ENCODE measurements around the gene ROBO3. TPM values are rescaled to one million over a fixed set of nuclear protein-coding genes. Genes with fewer than 3 reads are reported as not detected.

Gene ROBO3
- total and polyA plus RNA-seq, 3 experiments from 2014 or later, result 2.2 to 9.4 (median 7.7) TPM

DNA sequence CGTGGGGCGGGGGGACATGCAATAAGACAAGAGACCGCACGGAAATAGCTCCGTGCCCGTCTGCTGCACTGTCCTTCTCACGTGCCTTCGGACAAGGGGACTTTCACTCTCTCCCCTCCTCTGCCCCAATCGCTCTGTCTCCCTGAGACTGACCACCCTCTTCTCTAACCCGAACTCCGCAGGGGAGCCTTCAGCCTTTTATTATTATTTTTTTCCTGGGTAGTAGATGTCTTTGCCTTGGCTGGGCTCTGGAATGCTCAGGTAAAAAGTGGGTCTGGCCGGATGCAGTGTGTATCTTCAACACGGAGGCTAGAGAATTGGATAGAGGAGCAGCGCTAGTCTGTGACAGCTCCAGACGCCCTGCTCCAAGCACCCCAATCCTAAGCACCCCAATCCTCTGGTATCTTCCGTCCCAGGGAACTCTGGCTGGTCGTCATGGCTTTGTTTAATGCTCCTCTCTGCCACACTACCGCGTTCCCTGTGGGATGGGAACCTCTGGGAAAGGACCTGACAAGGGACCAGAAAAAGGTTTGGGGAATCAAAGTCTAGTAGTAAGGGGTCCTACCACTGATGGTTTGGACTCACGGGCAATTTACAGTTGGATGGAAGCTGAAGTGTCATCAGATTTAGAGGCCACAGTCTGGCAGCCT lies 25.1 kb upstream of the ROBO3 start:
- H3K36me3 Mint-ChIP-seq, result no peaks in the 10 kb centered on the region
- peak overlapping the region in 6 of 7 donors; percentile 6 to 73 (median 26) for H3K4me3 Mint-ChIP-seq

DNA sequence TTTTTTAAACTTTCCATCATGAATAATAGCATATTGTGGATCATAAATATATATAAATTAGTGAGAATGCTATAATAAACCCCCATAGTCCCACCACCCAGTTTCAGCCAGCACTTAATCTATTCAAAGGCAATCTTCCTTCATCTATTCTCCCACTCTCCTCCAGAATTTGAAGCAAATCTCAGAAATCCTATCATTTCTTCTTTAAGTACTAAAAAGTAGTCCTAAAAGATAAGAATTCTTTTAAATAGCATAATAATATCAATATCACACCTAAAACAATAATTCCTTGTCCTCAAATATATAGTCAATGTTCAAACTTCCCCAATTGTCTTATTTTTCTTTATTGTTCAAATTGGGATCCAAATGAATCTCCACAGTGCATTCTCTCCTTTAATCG lies 24.6 kb upstream of the ROBO3 start:
- peaks cover 16 to 26% (median 17%) of the 10 kb centered on the region in 3 donors for H3K4me1 Mint-ChIP-seq
- POLR2A ChIA-PET, result no interaction called here

More for the DNA sequence above, 25.1 kb upstream of the ROBO3 start:
- POLR2A ChIA-PET, result interaction anchor here (0.5 kb wide), 1 partner anchor 40 kb away, joined by 4 read pairs; no protein-coding TSS in a partner anchor
- no peaks in the 10 kb centered on the region for H3K9me3 Mint-ChIP-seq
- Histone ChIP-seq H3K9me3 (ENCODE audit: low read length) (no peaks in the 10 kb centered on the region), H3K4me3 (ENCODE audit: low read length) (no peak overlapping the region), H3K36me3 (ENCODE audit: insufficient read depth, low read length) (no peaks in the 10 kb centered on the region), H3K4me1 (ENCODE audit: insufficient read depth, low read length) (no peaks in the 10 kb centered on the region), H3K27ac (ENCODE audit: low read depth, low read length) (no peak overlapping the region), H3K27me3 (ENCODE audit: insufficient read depth, low read length, poor library complexity, severe bottlenecking) (peaks cover 73% of the 10 kb centered on the region)
- H3K4me1 Mint-ChIP-seq, result peaks cover 16 to 26% (median 16%) of the 10 kb centered on the region in 3 donors
- CTCF ChIA-PET, result interaction anchor here (0.9 to 10.4 kb wide), 5 partner anchors 26 to 196 kb away, joined by 3 to 105 read pairs (median 5); partner anchors contain the start of genes ROBO3, SIAE and SPA17
- no peak for DNase-seq
- H3K27ac Mint-ChIP-seq, result peak overlapping the region in 1 of 8 donors; percentile 48
- H3K27me3 Mint-ChIP-seq, result peaks cover 64 to 80% of the 10 kb centered on the region in 2 donors

DNA sequence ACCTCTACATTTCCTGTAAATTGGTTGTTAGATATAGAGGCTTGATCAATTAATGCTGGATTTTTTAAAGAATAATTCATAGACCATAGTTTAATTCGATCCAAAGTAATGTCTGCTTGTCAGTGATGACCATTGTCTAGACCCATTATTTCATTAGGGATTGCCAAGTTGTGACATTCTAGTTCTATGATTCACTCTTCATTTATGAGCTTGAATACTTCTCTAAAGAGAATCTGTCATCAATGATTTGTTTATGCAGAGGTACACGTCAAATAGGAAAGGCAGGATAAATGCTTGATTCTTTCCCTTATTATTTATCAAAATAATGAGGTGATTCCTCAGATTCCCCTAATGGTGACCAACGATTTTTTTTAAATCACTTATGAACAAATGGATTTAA lies 24.0 kb upstream of the ROBO3 start:
- H3K4me3 ChIP-seq (ENCODE audit: low read length), result no peak overlapping the region
- no peaks in the 10 kb centered on the region for H3K9me3 Mint-ChIP-seq
- H3K9me3 ChIP-seq (ENCODE audit: low read length), result no peaks in the 10 kb centered on the region
- H3K27ac ChIP-seq (ENCODE audit: low read depth, low read length), result no peak overlapping the region
- DNase-seq, result no peak
- peaks cover 82% of the 10 kb centered on the region for H3K27me3 ChIP-seq (ENCODE audit: insufficient read depth, low read length, poor library complexity, severe bottlenecking)
- no peak overlapping the region for H3K27ac Mint-ChIP-seq
- ChIA-PET CTCF (interaction anchor here (2.0 to 10.4 kb wide), 2 partner anchors 40 to 170 kb away, joined by 4 to 105 read pairs; partner anchors contain the start of genes SIAE and SPA17), POLR2A (no interaction called here)
- H3K36me3 Mint-ChIP-seq, result no peaks in the 10 kb centered on the region
- H3K4me3 Mint-ChIP-seq, result no peak overlapping the region
- H3K4me1 Mint-ChIP-seq, result peaks cover 13 to 25% (median 16%) of the 10 kb centered on the region in 3 donors
- peaks cover 72 to 84% of the 10 kb centered on the region in 2 donors for H3K27me3 Mint-ChIP-seq
- H3K36me3 ChIP-seq (ENCODE audit: insufficient read depth, low read length), result no peaks in the 10 kb centered on the region
- no peaks in the 10 kb centered on the region for H3K4me1 ChIP-seq (ENCODE audit: insufficient read depth, low read length)

More for the DNA sequence above, 24.6 kb upstream of the ROBO3 start:
- no peaks in the 10 kb centered on the region for H3K4me1 ChIP-seq (ENCODE audit: insufficient read depth, low read length)
- H3K9me3 Mint-ChIP-seq, result no peaks in the 10 kb centered on the region
- CTCF ChIA-PET, result interaction anchor here (1.1 to 10.4 kb wide), 3 partner anchors 39 to 169 kb away, joined by 3 to 105 read pairs (median 4); partner anchors contain the start of genes SIAE and SPA17
- peaks cover 70 to 82% of the 10 kb centered on the region in 2 donors for H3K27me3 Mint-ChIP-seq
- no peaks in the 10 kb centered on the region for H3K9me3 ChIP-seq (ENCODE audit: low read length)
- DNase-seq, result no peak
- peaks cover 78% of the 10 kb centered on the region for H3K27me3 ChIP-seq (ENCODE audit: insufficient read depth, low read length, poor library complexity, severe bottlenecking)
- H3K4me3 ChIP-seq (ENCODE audit: low read length), result no peak overlapping the region
- H3K36me3 Mint-ChIP-seq, result no peaks in the 10 kb centered on the region
- no peak overlapping the region for H3K27ac Mint-ChIP-seq
- H3K36me3 ChIP-seq (ENCODE audit: insufficient read depth, low read length), result no peaks in the 10 kb centered on the region
- H3K27ac ChIP-seq (ENCODE audit: low read depth, low read length), result no peak overlapping the region
- no peak overlapping the region for H3K4me3 Mint-ChIP-seq

DNA sequence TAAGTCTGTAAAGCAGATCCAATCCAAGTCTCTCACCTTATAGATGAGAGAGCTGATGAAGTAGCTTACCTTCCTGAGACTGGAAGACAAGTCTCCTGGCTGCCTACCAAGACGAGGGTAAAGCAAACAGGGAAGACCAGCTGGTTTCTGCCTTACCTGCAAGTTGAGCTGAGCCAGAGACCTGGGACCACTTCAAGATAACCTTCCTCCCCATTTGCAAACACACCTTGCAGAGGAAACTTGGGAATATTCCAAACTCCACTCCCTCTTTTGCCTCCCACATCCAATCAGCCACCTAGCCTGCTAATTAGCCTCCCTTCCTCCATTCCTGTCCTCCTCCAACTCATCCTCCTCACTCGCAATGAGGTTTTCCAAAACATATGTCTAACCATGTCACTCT lies 23.4 kb upstream of the ROBO3 start:
- H3K9me3 Mint-ChIP-seq, result no peaks in the 10 kb centered on the region
- Histone ChIP-seq H3K4me3 (ENCODE audit: low read length) (no peak overlapping the region), H3K27ac (ENCODE audit: low read depth, low read length) (no peak overlapping the region), H3K27me3 (ENCODE audit: insufficient read depth, low read length, poor library complexity, severe bottlenecking) (peaks cover 86% of the 10 kb centered on the region), H3K9me3 (ENCODE audit: low read length) (no peaks in the 10 kb centered on the region), H3K36me3 (ENCODE audit: insufficient read depth, low read length) (no peaks in the 10 kb centered on the region), H3K4me1 (ENCODE audit: insufficient read depth, low read length) (no peaks in the 10 kb centered on the region)
- POLR2A ChIA-PET, result no interaction called here
- peaks cover 9 to 21% (median 13%) of the 10 kb centered on the region in 3 donors for H3K4me1 Mint-ChIP-seq
- H3K4me3 Mint-ChIP-seq, result no peak overlapping the region
- peaks cover 70 to 87% of the 10 kb centered on the region in 2 donors for H3K27me3 Mint-ChIP-seq
- no peak for DNase-seq
- CTCF ChIA-PET, result no interaction called here
- no peak overlapping the region for H3K27ac Mint-ChIP-seq
- no peaks in the 10 kb centered on the region for H3K36me3 Mint-ChIP-seq

DNA sequence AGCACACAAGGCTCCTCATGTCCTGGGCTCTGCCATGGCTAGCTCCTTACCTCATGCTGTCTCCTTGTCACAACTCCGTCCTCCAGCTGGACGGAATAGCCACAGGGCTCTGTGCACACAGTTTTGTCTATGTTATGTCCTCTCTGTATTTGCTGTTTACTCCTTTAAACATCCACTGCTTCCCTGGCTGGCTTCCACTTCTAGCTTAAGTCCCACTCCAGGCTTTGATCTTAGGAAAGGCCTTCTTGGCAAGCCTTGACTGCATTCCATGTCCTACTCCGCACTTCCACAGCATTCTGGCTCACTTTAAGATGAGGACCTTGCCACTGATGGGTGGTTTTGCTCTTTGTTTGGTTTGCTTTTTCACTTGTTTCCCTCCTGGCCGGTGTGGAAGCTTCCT lies 22.9 kb upstream of the ROBO3 start:
- peaks cover 6 to 17% (median 9%) of the 10 kb centered on the region in 3 donors for H3K4me1 Mint-ChIP-seq
- Histone ChIP-seq H3K4me3 (ENCODE audit: low read length) (no peak overlapping the region), H3K27ac (ENCODE audit: low read depth, low read length) (no peak overlapping the region), H3K36me3 (ENCODE audit: insufficient read depth, low read length) (no peaks in the 10 kb centered on the region), H3K27me3 (ENCODE audit: insufficient read depth, low read length, poor library complexity, severe bottlenecking) (peaks cover 84% of the 10 kb centered on the region), H3K9me3 (ENCODE audit: low read length) (no peaks in the 10 kb centered on the region), H3K4me1 (ENCODE audit: insufficient read depth, low read length) (no peaks in the 10 kb centered on the region)
- DNase-seq, result no peak
- H3K36me3 Mint-ChIP-seq, result no peaks in the 10 kb centered on the region
- no peak overlapping the region for H3K4me3 Mint-ChIP-seq
- CTCF ChIA-PET, result no interaction called here
- POLR2A ChIA-PET, result no interaction called here
- no peak overlapping the region for H3K27ac Mint-ChIP-seq
- no peaks in the 10 kb centered on the region for H3K9me3 Mint-ChIP-seq
- H3K27me3 Mint-ChIP-seq, result peaks cover 71 to 87% of the 10 kb centered on the region in 2 donors

DNA sequence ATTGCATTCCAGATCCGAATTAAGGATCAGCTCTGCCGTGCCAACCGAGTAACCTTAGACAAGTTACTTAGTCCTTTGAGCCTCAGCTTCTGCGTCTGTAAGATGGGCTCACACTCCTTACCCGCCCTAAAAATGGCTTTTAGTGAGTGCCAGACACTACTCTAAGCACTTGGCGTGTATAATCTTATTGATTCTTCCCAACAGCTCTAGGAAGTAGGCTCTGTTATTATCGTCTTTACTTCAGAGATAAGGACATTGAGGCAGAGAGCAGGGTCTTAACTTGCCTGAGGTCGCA lies 21.7 kb upstream of the ROBO3 start:
- POLR2A ChIA-PET, result no interaction called here
- H3K27me3 Mint-ChIP-seq, result peaks cover 68 to 89% of the 10 kb centered on the region in 2 donors
- peaks cover 76% of the 10 kb centered on the region for H3K27me3 ChIP-seq (ENCODE audit: insufficient read depth, low read length, poor library complexity, severe bottlenecking)

DNA sequence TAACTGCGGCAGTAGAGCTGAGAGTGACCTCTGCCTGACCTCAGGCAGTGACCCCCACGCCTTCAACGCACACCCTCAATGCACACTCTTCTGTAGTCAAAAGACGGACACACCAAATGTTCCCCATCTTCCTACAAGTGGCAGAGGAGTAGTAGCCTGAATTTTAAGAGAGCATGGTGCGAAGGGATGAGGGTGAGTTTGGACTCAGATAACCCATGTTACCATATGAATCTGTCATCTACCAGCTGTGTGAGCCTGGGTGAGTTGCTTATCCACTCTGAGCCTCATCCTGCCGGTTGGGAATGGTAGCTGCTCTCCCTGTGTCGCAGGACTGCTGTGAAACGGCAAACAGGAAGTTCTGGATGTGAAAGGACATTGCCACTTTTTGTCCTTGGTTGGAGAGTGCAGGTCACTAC lies 20.6 kb upstream of the ROBO3 start:
- H3K9me3 Mint-ChIP-seq, result no peaks in the 10 kb centered on the region
- ChIA-PET POLR2A (no interaction called here), CTCF (interaction anchor here (0.8 to 1.1 kb wide), 2 partner anchors 21 to 176 kb away, joined by 3 to 4 read pairs; no protein-coding TSS in a partner anchor)
- no peaks in the 10 kb centered on the region for H3K36me3 ChIP-seq (ENCODE audit: insufficient read depth, low read length)
- H3K4me3 ChIP-seq (ENCODE audit: low read length), result no peak overlapping the region
- no peak overlapping the region for H3K27ac ChIP-seq (ENCODE audit: low read depth, low read length)
- DNase-seq, result no peak
- H3K27me3 Mint-ChIP-seq, result peaks cover 71 to 92% of the 10 kb centered on the region in 2 donors
- H3K4me1 ChIP-seq (ENCODE audit: insufficient read depth, low read length), result no peaks in the 10 kb centered on the region
- no peaks in the 10 kb centered on the region for H3K9me3 ChIP-seq (ENCODE audit: low read length)
- H3K27ac Mint-ChIP-seq, result no peak overlapping the region
- peaks cover 6 to 13% (median 9%) of the 10 kb centered on the region in 3 donors for H3K4me1 Mint-ChIP-seq
- H3K36me3 Mint-ChIP-seq, result no peaks in the 10 kb centered on the region
- peak overlapping the region in 1 of 7 donors; percentile 7 for H3K4me3 Mint-ChIP-seq
- H3K27me3 ChIP-seq (ENCODE audit: insufficient read depth, low read length, poor library complexity, severe bottlenecking), result peaks cover 73% of the 10 kb centered on the region

More for the DNA sequence above, 21.7 kb upstream of the ROBO3 start:
- Histone ChIP-seq H3K36me3 (ENCODE audit: insufficient read depth, low read length) (no peaks in the 10 kb centered on the region), H3K4me1 (ENCODE audit: insufficient read depth, low read length) (no peaks in the 10 kb centered on the region), H3K4me3 (ENCODE audit: low read length) (no peak overlapping the region), H3K27ac (ENCODE audit: low read depth, low read length) (no peak overlapping the region), H3K9me3 (ENCODE audit: low read length) (no peaks in the 10 kb centered on the region)
- Mint-ChIP-seq H3K9me3 (no peaks in the 10 kb centered on the region), H3K36me3 (no peaks in the 10 kb centered on the region), H3K4me3 (no peak overlapping the region), H3K27ac (no peak overlapping the region), H3K4me1 (peaks cover 6 to 16% (median 9%) of the 10 kb centered on the region in 3 donors)
- CTCF ChIA-PET, result interaction anchor here (1.5 kb wide), 1 partner anchor 22 kb away, joined by 4 read pairs; no protein-coding TSS in a partner anchor
- no peak for DNase-seq

DNA sequence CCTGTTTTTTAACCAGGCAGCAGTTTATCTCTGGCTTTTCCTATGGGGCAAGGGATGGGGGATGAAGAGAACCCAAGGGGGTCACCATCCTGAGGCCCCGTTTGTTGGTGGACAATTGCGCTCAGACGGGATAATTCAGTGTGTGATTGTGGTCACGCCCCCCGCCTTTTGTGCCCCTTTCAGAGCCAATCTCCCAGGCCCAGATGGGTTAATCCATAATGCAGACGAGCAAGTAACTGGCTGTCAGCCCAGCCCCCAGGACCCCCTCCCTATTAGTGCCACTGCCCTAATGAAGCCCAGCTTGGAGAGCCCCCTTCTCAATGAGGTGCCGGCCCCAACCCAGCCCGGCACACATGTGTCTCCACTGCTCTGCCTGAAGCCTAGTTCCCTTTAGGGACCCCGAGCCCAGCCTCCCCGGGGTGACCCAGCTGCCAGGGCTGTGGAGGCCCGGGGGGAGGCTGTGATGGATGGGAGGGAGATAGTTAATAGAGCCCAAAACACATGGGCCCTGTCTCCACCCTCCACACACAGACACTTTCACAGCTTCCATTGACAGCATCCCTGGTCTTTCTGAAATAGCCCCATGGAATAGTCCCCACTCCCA lies 19.1 kb upstream of the ROBO3 start:
- Histone ChIP-seq H3K4me3 (ENCODE audit: low read length) (no peak overlapping the region), H3K4me1 (ENCODE audit: insufficient read depth, low read length) (no peaks in the 10 kb centered on the region), H3K27me3 (ENCODE audit: insufficient read depth, low read length, poor library complexity, severe bottlenecking) (peaks cover 69% of the 10 kb centered on the region), H3K9me3 (ENCODE audit: low read length) (no peaks in the 10 kb centered on the region), H3K36me3 (ENCODE audit: insufficient read depth, low read length) (no peaks in the 10 kb centered on the region), H3K27ac (ENCODE audit: low read depth, low read length) (no peak overlapping the region)
- Mint-ChIP-seq H3K9me3 (peaks cover 0 to 2% (median 0%) of the 10 kb centered on the region in 5 donors), H3K27me3 (peaks cover 66 to 89% of the 10 kb centered on the region in 2 donors), H3K36me3 (no peaks in the 10 kb centered on the region), H3K4me3 (no peak overlapping the region), H3K27ac (no peak overlapping the region), H3K4me1 (peaks cover 0 to 6% (median 4%) of the 10 kb centered on the region in 3 donors)
- ChIA-PET CTCF (interaction anchor here (1.0 to 1.9 kb wide), 3 partner anchors 9 to 30 kb away, joined by 3 to 6 read pairs (median 5); no protein-coding TSS in a partner anchor), POLR2A (no interaction called here)
- DNase-seq, result no peak

Measured in CD8-positive, alpha-beta memory T cell (primary cell).